Frontal cortex (tissue), 4 donors: Measurements from ENCODE around the gene CRYBG1. TPM values are rescaled to one million over a fixed set of nuclear protein-coding genes. Genes with fewer than 3 reads are reported as not detected.
A peak's percentile ranks its signal among the peaks of the same experiment; 100 is the strongest.
"Not testable (repeated sequence)": the region's sequence is repeated elsewhere in the genome, so short reads cannot be mapped to it uniquely, and the experiment has no call there.

ENCODE experiments used
- DNase-seq, 2 donors: peaks; one replicate each; pipeline ENCODE4 v3.0.0; 2012; ENCODE audit warnings: low spot score in 2 of 2
- FAIRE-seq: peaks from 2 replicates; lab custom pipeline; 2012; peaks lifted over from hg19 to GRCh38; lab: Jason Lieb, UNC
- total RNA-seq: library from RNA; depleted of rRNA; stranded (reverse); fragments of >200 nt; gene quantifications from one replicate; pipeline ENCODE4 v1.2.3, GENCODE V29; 2014
- donor health status: control.
- donor health status: control.
- donor health status: control.

CRYBG1 gene
- total RNA-seq, 1 donor from 2014 or later, result under 0.01 TPM

GRCh38 chr6:106490030-106490429 lies 129.5 kb downstream of the CRYBG1 start:
- DNase-seq (no peak), FAIRE-seq (no peak)

GRCh38 chr6:106490436-106490835 lies 129.9 kb downstream of the CRYBG1 start:
- FAIRE-seq (no peak), DNase-seq (no peak)

GRCh38 chr6:106490974-106491373 lies 130.5 kb downstream of the CRYBG1 start:
- FAIRE-seq, result no peak

GRCh38 chr6:106495014-106495413 lies 134.5 kb downstream of the CRYBG1 start:
- DNase-seq (no peak), FAIRE-seq (no peak)

More at GRCh38 chr6:106490974-106491373, 130.5 kb downstream of the CRYBG1 start:
- no peak for DNase-seq

- DNase-seq (no peak), FAIRE-seq (no peak)
Observed at GRCh38 chr6:106496823-106497222, 136.3 kb downstream of the CRYBG1 start.

- DNase-seq, result no peak
- FAIRE-seq, result no peak
Observed at GRCh38 chr6:106501960-106502371, 141.4 kb downstream of the CRYBG1 start.

- DNase-seq, result no peak
- no peak for FAIRE-seq
Observed at GRCh38 chr6:106502559-106502958, 142.0 kb downstream of the CRYBG1 start.

- DNase-seq (no peak), FAIRE-seq (no peak)
Observed at GRCh38 chr6:106508277-106508676, 147.8 kb downstream of the CRYBG1 start.

- no peak for DNase-seq
- no peak for FAIRE-seq
Observed at GRCh38 chr6:106508834-106509233, 148.3 kb downstream of the CRYBG1 start.

GRCh38 chr6:106509420-106510089 lies 149.0 kb downstream of the CRYBG1 start:
- no peak for DNase-seq
- no peak for FAIRE-seq

- FAIRE-seq (no peak), DNase-seq (peak; percentile 17 to 37)
Observed at GRCh38 chr6:106510090-106510970, 149.8 kb downstream of the CRYBG1 start.

GRCh38 chr6:106511288-106512047 lies 151.0 kb downstream of the CRYBG1 start:
- peak in 1 of 2 donors; percentile 32 for DNase-seq
- FAIRE-seq, result no peak

GRCh38 chr6:106512048-106512967 lies 151.8 kb downstream of the CRYBG1 start:
- no peak for FAIRE-seq
- peak; percentile 37 to 45 for DNase-seq

GRCh38 chr6:106512968-106513574 lies 152.6 kb downstream of the CRYBG1 start:
- DNase-seq, result peak in 1 of 2 donors; percentile 18
- no peak for FAIRE-seq

- FAIRE-seq (no peak), DNase-seq (no peak)
Observed at GRCh38 chr6:106513808-106514582, 153.5 kb downstream of the CRYBG1 start.

GRCh38 chr6:106514583-106514885 lies 154.0 kb downstream of the CRYBG1 start:
- DNase-seq (no peak), FAIRE-seq (no peak)

- not testable (repeated sequence) for FAIRE-seq
Observed at GRCh38 chr6:106515582-106515981, 155.1 kb downstream of the CRYBG1 start.

GRCh38 chr6:106516616-106517015 lies 156.1 kb downstream of the CRYBG1 start:
- FAIRE-seq (no peak), DNase-seq (no peak)

More at GRCh38 chr6:106515582-106515981, 155.1 kb downstream of the CRYBG1 start:
- DNase-seq, result not testable (repeated sequence)
